DMS153 treated with DMSO at 0.1 percent for 48 hours (cell line): ENCODE measurements around the gene MEMO1.

ENCODE experiments used
- DNase-seq: peaks from one replicate; lab custom pipeline; 2025; ENCODE audit not compliant: unreplicated experiment; lab: John Stamatoyannopoulos, UW

The MEMO1 gene

GRCh38 chr2:31835450-31835849, 175.4 kb downstream of the MEMO1 start:
- DNase-seq, result no peak

- DNase-seq, result no peak
Observed at GRCh38 chr2:31832363-31832762, 178.4 kb downstream of the MEMO1 start.

- no peak for DNase-seq
Observed at GRCh38 chr2:31831585-31831984, 179.2 kb downstream of the MEMO1 start.

DNA sequence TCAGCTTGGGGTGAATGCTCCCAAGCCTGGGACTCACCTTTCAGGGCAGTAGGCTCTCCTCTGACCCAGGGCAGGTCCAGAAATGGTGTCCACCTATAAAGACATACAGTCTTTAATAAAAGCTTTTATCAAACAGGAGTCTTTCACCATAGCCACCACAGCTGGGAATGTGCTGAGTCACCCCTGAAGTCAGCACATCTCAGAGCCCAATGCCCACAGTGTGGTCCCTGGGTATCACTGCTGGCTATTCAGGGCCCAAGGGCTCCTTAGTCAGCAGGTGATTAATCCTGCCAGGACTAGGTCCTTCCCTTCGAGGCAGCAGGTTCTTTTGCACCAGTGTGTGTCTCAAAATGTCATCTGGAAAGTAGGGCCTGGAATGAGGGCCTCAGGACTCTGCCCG, 181.9 kb downstream of the MEMO1 start:
- no peak for DNase-seq

GRCh38 chr2:31823558-31823957, 187.2 kb downstream of the MEMO1 start:
- DNase-seq, result no peak

GRCh38 chr2:31822587-31822986, 188.2 kb downstream of the MEMO1 start:
- no peak for DNase-seq
